NCI-H446 treated with DMSO at 0.1 percent for 48 hours (cell line): ENCODE results near the gene DSP.

Source experiments
- DNase-seq: peaks from one replicate; lab custom pipeline; 2025; lab: John Stamatoyannopoulos, UW

The DSP gene

GRCh38 chr6:7591770-7592169 is 50.3 kb downstream of the DSP start:
- no peak for DNase-seq

DNA sequence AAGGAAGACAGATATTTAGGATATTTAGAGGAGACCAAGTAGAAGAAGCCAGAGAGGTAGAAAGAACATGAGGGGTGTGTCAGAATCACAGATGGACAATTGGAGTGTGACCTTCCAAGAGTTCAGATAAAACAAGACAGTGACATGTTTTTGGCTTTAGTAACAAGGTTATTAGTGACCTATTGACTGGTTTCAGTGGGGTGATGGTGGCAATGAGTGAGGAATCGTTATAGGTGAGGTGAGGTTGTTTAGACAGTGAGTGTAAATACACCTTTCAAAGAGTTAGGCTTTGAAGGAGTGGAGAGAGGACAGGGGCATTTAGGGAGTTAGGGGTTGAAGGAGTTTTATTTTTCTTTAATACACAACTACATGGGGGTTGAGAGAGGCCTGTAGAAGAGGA is 51.8 kb downstream of the DSP start:
- no peak for DNase-seq

DNA sequence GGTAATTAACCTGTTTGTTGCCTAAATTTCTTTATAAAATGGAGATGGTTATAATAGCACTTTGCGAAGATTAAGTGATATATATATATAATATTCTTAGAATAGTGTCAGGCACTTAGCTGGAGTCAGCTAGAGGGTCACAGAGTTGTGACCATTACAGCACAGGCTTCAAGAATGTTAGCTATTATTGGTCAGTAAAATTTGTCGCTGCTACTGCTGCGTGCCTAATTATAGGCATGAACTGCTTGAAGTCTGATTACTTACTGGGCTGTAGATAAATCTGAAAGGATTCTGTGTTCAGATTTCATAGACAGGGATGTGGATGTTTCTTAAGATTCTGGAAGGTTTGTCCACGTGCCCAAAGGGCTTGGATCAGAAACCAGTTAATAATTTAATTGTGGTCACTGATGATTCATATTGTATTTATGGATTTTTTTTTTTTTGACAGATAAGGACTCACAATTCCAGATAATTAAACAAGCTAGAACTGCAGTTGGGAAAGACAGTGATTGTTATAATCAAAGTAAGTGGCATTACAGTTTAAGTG is 53.2 kb downstream of the DSP start:
- DNase-seq = no peak

DNA sequence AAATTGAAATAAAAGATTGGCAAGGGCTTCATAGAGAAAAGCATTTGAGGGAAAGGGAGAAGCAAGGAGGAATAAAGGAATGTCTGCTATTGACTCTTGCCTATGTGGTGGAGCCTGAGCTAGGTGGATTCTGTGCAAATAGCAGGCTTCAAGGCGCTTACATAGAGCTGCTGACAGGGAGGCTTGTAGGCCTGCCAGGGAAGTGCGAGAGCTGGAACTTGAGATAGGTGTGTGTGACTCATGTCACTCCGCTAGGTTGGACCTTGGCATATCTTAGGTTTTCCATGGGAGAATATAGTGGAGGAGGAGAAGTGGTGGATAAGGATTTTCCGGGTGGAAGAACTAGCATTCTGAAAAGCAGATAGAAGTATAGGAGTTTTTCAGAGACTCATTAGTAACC is 62.5 kb downstream of the DSP start:
- no peak for DNase-seq

DNA sequence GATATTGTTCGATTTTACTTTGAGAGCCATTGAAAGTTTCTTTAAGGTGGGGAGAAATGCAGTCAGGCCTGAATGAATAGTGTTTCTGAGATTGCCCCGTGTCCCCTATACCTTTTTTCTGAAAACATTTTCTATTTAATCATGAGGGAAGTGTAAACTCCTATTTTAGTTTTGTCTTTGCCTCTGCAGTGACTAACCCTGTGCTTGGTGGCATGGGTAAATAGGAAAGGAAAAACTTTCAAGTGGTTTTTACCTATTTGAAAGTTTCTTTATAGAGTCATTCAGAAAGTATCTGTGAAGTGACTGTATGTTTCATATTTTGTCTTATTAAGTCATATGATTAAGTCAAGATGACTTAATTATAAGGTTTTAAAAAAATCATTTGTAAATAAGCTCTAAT is 63.0 kb downstream of the DSP start:
- DNase-seq = no peak

GRCh38 chr6:7615611-7616383 is 74.3 kb downstream of the DSP start:
- DNase-seq = no peak

- DNase-seq = no peak
Observed at GRCh38 chr6:7617801-7618764, 76.6 kb downstream of the DSP start.

- DNase-seq = no peak
Observed at GRCh38 chr6:7621761-7622160, 80.3 kb downstream of the DSP start.

DNA sequence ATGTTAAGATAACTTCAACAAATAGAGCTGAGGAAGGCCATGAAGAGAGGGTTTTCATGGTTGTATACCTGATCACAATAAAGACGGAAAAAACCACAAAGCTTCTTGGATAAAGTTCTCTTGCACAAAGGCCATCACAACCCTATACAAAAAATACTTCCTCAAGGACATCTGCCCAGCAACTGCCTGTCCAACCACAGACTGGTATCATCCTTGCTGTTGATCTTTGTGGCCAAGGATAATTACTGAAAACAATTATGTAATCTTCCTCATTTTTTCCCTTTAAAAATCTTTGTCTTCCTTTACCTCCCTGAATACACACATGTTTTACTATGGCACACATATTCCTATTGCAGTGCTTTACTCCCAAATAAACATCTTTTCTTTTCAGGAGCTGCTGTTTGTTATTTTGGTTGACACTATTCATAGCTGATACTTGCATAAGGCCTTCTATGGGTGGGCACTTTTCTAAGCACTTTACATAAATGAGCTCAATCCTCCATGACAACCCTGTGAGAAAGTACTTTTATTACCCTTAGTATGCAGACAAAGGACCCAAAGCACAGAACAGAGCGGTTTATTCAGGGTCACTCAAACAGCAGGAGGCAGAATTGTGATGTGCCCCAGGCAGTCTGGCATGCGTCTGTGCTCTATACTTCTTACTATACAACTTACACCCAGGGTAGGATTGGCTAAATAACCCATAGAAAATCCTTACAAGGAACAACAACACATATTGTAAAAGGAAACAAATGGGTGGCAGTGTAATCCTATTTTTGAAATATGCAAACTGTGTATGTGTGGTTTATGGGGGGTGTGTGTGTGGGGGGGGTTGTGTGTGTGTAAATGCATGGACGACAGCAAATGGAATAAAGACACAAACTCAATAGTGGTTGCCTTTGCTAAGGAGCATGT is 83.6 kb downstream of the DSP start:
- DNase-seq = no peak

DNA sequence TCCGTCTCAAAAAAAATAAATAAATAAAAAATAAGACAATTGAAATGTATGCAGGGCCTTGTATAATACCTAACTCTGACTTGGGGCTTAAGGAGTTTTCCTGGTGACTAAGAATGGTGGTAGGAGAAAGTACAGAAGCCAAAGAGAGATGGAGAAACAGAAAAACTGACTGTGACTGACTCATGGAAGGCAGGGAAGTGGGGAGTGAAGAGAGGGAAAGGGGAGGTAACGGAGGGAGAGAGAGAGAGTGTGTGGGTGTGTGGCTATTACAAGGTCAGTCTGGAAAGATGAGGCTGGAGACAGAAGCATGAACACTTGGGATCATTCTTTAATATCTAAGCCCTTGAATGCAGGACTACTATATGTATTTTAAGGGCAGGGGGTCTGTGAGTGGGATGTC is 87.0 kb downstream of the DSP start:
- no peak for DNase-seq

GRCh38 chr6:7628909-7629308 is 87.4 kb downstream of the DSP start:
- DNase-seq = no peak

DNA sequence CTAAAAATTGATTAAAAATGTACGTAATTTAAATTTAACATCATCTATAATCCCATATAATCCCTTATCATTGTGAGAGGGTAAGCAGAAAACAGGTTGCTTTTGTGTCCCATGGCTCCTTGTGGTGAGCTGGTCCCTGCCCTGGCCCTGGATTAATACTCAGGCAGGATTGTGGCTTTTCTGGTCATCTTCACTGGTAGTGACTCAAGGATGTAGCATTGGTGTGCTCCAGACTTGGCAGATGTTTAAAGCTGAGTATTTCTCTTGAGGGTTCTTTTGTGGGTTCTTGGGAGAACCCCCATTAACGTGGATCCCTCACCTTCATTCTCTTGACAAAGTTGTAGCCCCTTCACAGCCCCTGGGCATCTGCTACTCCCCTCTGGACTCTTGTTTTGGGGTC is 87.8 kb downstream of the DSP start:
- no peak for DNase-seq

GRCh38 chr6:7630792-7631191 is 89.3 kb downstream of the DSP start:
- no peak for DNase-seq

DNA sequence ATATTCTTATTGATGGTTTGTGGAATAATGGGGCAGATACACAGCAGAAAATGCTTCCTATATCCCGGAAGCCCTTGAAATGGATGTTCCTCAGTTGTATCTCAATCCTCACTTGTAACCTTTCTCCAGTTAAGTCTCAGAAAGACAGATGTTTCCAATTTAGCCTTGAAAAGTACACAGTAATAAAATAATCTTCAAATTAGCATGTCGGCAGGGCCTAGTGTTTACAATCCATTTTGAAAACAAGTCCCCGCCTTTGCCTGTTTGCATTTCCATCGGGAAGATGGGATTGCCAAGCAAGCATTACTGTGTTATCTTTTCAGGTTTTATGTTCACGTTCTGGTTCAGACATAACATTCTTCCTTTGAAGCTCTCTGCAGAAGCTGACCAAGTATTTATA is 90.0 kb downstream of the DSP start:
- DNase-seq = no peak

GRCh38 chr6:7632501-7633290 is 91.2 kb downstream of the DSP start:
- no peak for DNase-seq

- no peak for DNase-seq
Observed at GRCh38 chr6:7633361-7633760, 91.9 kb downstream of the DSP start.

DNA sequence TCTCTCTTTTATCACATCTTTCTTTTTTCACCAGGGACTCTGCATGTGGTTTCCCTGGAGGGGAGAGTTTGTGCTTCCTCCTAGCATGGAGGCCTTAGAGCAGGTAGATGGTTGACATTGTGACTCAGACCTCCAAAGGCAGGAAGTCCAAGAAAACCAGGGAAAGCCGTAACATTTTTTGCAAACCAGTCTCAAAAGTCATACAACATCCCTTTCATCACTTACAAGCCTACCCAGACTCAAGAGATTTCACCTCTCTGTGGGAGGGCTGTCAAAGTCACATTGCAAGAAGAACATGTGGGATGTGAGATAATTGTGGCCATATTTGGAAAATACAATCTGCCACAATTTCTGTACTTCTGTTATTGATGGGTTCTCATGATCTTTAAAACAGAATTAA is 94.7 kb downstream of the DSP start:
- no peak for DNase-seq
